GM10266 (cell line): ENCODE measurements around the gene TENM4.

Experiments used
- DNase-seq: peaks from one replicate; pipeline ENCODE4 v3.0.0; 2012; ENCODE audit errors: extremely low spot score
- CTCF ChIP-seq: IDR thresholded peaks from 2 replicates; pipeline ENCODE4 v1.5.1; 2012; ENCODE audit warnings: mild to moderate bottlenecking, low read depth; ENCODE audit not compliant: control insufficient read depth, insufficient read depth; ENCODE audit errors: missing control alignments

Gene TENM4

GRCh38 chr11:79348976-79349682 is 91.7 kb downstream of the TENM4 start:
- DNase-seq = no peak
- no peak for TF ChIP-seq CTCF

GRCh38 chr11:79346021-79346420 is 94.8 kb downstream of the TENM4 start:
- DNase-seq = no peak
- no peak for TF ChIP-seq CTCF

GRCh38 chr11:79344753-79345294 is 96.0 kb downstream of the TENM4 start:
- TF ChIP-seq CTCF = no peak
- DNase-seq = no peak

GRCh38 chr11:79342686-79343085 is 98.1 kb downstream of the TENM4 start:
- TF ChIP-seq CTCF = no peak
- no peak for DNase-seq

- TF ChIP-seq CTCF = no peak
- DNase-seq = no peak
These were observed 98.6 kb downstream of the TENM4 start for GRCh38 chr11:79342236-79342635.

- DNase-seq = no peak
- no peak for TF ChIP-seq CTCF
These were observed 100.3 kb downstream of the TENM4 start for GRCh38 chr11:79340535-79340934.

GRCh38 chr11:79336797-79337517 is 103.9 kb downstream of the TENM4 start:
- no peak for DNase-seq
- no peak for TF ChIP-seq CTCF
